Suprapubic skin (tissue), 4 donors: ENCODE results near the gene RFX2. TPM values are rescaled to one million over a fixed set of nuclear protein-coding genes. Genes with fewer than 3 reads are reported as not detected.
"Not testable (repeated sequence)": the region's sequence is repeated elsewhere in the genome, so short reads cannot be mapped to it uniquely, and the experiment has no call there.

Source experiments
- DNase-seq, 2 donors: peaks; one replicate each; pipeline ENCODE4 v3.0.0-alpha.2; 2019; ENCODE audit warnings: low spot score in 2 of 2
- H3K27ac ChIP-seq: fragments of 200-600 bp; sonication (generic); one replicate; pipeline ENCODE4 v1.5.1; 2019
- H3K27me3 ChIP-seq: fragments of 200-600 bp; sonication (generic); one replicate; pipeline ENCODE4 v1.5.1; 2019
- H3K36me3 ChIP-seq: fragments of 200-600 bp; sonication (generic); one replicate; pipeline ENCODE4 v1.5.1; 2019
- H3K4me1 ChIP-seq: fragments of 200-600 bp; sonication (generic); one replicate; pipeline ENCODE4 v1.5.1; 2019
- H3K4me3 ChIP-seq: fragments of 200-600 bp; sonication (generic); one replicate; pipeline ENCODE4 v1.5.1; 2019; ENCODE audit warnings: mild to moderate bottlenecking
- H3K9me3 ChIP-seq: fragments of 200-600 bp; sonication (generic); one replicate; pipeline ENCODE4 v1.5.1; 2019
- CTCF ChIP-seq, 2 donors: fragments of 200-600 bp in 1 of 2; fragments of 450-650 bp in 1 of 2; sonication (generic) in 1 of 2; IDR thresholded peaks; one replicate each; pipeline ENCODE4 v1.5.1; 2016 to 2019; ENCODE audit warnings: antibody characterized with exemption in 2 of 2, mild to moderate bottlenecking in 1 of 2, moderate library complexity in 1 of 2
- EP300 ChIP-seq: sonication (generic); formaldehyde crosslinking; IDR thresholded peaks from one replicate; pipeline ENCODE4 v1.6.1; 2017; ENCODE audit warnings: antibody characterized with exemption
- POLR2A ChIP-seq, 2 donors: fragments of 450-650 bp; IDR thresholded peaks; one replicate each; pipeline ENCODE4 v1.6.1; 2017; ENCODE audit warnings: antibody characterized with exemption in 2 of 2, mild to moderate bottlenecking in 2 of 2, moderate library complexity in 2 of 2
- POLR2AphosphoS5 ChIP-seq, 3 donors: sonication (generic); formaldehyde crosslinking; IDR thresholded peaks; one replicate each; pipeline ENCODE4 v1.6.1; 2017; ENCODE audit warnings: antibody characterized with exemption in 3 of 3
- WGBS: methylation state at CpG from one replicate; pipeline ENCODE4 v1.1.5; 2018; 5-methylcytosine and 5-hydroxymethylcytosine counted together
- total RNA-seq, 4 donors: library from RNA; depleted of rRNA; stranded (reverse); fragments of >200 nt; gene quantifications; one replicate each; pipeline ENCODE4 v1.1.0, GENCODE V29; 2016

The RFX2 gene
- total RNA-seq, 4 donors from 2014 or later = 28.8 to 62.0 (median 43.5) TPM

GRCh38 chr19:6006896-6007295, 103.4 kb downstream of the RFX2 start:
- no peak for DNase-seq
- H3K27me3 ChIP-seq = no peaks in the 10 kb centered on the region
- 91% methylated on average over 19 of the region's 20 CpGs for WGBS
- peaks cover 73% of the 10 kb centered on the region for H3K36me3 ChIP-seq
- no peaks in the 10 kb centered on the region for H3K9me3 ChIP-seq
- H3K4me1 ChIP-seq = no peaks in the 10 kb centered on the region
- H3K27ac ChIP-seq = no peak overlapping the region
- TF ChIP-seq EP300 (no peak), POLR2AphosphoS5 (IDR thresholded peaks at IDR 0.05) (no peak), POLR2A (IDR thresholded peaks at IDR 0.05) (no peak), CTCF (IDR thresholded peaks at IDR 0.05) (no peak)
- no peak overlapping the region for H3K4me3 ChIP-seq

- peaks cover 81% of the 10 kb centered on the region for H3K36me3 ChIP-seq
- not testable (repeated sequence) for H3K4me3 ChIP-seq, H3K27ac ChIP-seq, H3K4me1 ChIP-seq, DNase-seq, H3K27me3 ChIP-seq, H3K9me3 ChIP-seq
- 92% methylated on average over 7 of the region's 7 CpGs for WGBS
These were observed 104.2 kb downstream of the RFX2 start for GRCh38 chr19:6006070-6006446.

- no peak for TF ChIP-seq CTCF (IDR thresholded peaks at IDR 0.05)
- TF ChIP-seq EP300 = no peak
- TF ChIP-seq POLR2A (IDR thresholded peaks at IDR 0.05) = no peak
- TF ChIP-seq POLR2AphosphoS5 (IDR thresholded peaks at IDR 0.05) = no peak
- H3K36me3 ChIP-seq = peaks cover 84% of the 10 kb centered on the region
These were observed 104.8 kb downstream of the RFX2 start for GRCh38 chr19:6005321-6006069.

GRCh38 chr19:6003976-6004375, 106.3 kb downstream of the RFX2 start:
- 85% methylated on average over 10 of the region's 10 CpGs for WGBS
- no peak for DNase-seq
- H3K4me1 ChIP-seq = no peaks in the 10 kb centered on the region
- no peaks in the 10 kb centered on the region for H3K27me3 ChIP-seq
- TF ChIP-seq POLR2A (IDR thresholded peaks at IDR 0.05) = no peak
- TF ChIP-seq EP300 = no peak
- no peak for TF ChIP-seq CTCF (IDR thresholded peaks at IDR 0.05)
- TF ChIP-seq POLR2AphosphoS5 (IDR thresholded peaks at IDR 0.05) = no peak
- no peak overlapping the region for H3K4me3 ChIP-seq
- no peak overlapping the region for H3K27ac ChIP-seq
- H3K36me3 ChIP-seq = peaks cover 83% of the 10 kb centered on the region
- H3K9me3 ChIP-seq = no peaks in the 10 kb centered on the region

More at GRCh38 chr19:6005321-6006069, 104.8 kb downstream of the RFX2 start:
- Histone ChIP-seq H3K27me3 (no peaks in the 10 kb centered on the region), H3K9me3 (no peaks in the 10 kb centered on the region), H3K4me1 (no peaks in the 10 kb centered on the region), H3K4me3 (no peak overlapping the region), H3K27ac (no peak overlapping the region)
- DNase-seq = no peak
- 83% methylated on average over 7 of the region's 18 CpGs for WGBS

GRCh38 chr19:6002591-6002990, 107.7 kb downstream of the RFX2 start:
- Histone ChIP-seq H3K36me3 (peaks cover 90% of the 10 kb centered on the region), H3K4me1 (no peaks in the 10 kb centered on the region), H3K9me3 (no peaks in the 10 kb centered on the region)

More at GRCh38 chr19:6002591-6002990, 107.7 kb downstream of the RFX2 start:
- H3K27me3 ChIP-seq = no peaks in the 10 kb centered on the region
- H3K4me3 ChIP-seq = no peak overlapping the region
- no peak for TF ChIP-seq CTCF (IDR thresholded peaks at IDR 0.05)
- no peak for TF ChIP-seq EP300
- TF ChIP-seq POLR2AphosphoS5 (IDR thresholded peaks at IDR 0.05) = no peak
- no peak for TF ChIP-seq POLR2A (IDR thresholded peaks at IDR 0.05)
- WGBS = 93% methylated on average over 26 of the region's 26 CpGs
- no peak for DNase-seq
- no peak overlapping the region for H3K27ac ChIP-seq
